Nephron (organoid): ENCODE measurements around the gene NUP85.

Experiments
- H3K27ac Mint-ChIP-seq, 3 experiments: 2 replicates each; pipeline ENCODE4 v1.8.0; 2020; ENCODE audit warnings: mixed read lengths in 3 of 3, mild to moderate bottlenecking in 2 of 3, moderate library complexity in 1 of 3
- H3K27me3 Mint-ChIP-seq: 2 replicates; pipeline ENCODE4 v1.8.0; 2021; ENCODE audit warnings: low read depth, mild to moderate bottlenecking, moderate library complexity, mixed read lengths
- H3K36me3 Mint-ChIP-seq: 2 replicates; pipeline ENCODE4 v1.8.0; 2020; ENCODE audit warnings: low read depth, mixed read lengths
- H3K4me1 Mint-ChIP-seq: 2 replicates; pipeline ENCODE4 v1.8.0; 2020; ENCODE audit warnings: mixed read lengths
- H3K4me3 Mint-ChIP-seq, 3 experiments: 2 replicates each; pipeline ENCODE4 v1.8.0; 2020; ENCODE audit warnings: mild to moderate bottlenecking in 3 of 3, mixed read lengths in 3 of 3, moderate library complexity in 2 of 3
- H3K9me3 Mint-ChIP-seq: 2 replicates; pipeline ENCODE4 v1.8.0; 2020; ENCODE audit warnings: mixed read lengths
- CTCF ChIP-seq, 3 experiments: fragments of 200-600 bp; sonication (generic); IDR thresholded peaks; one replicate each; pipeline ENCODE4 v1.5.0; 2021; ENCODE audit warnings: antibody characterized with exemption in 3 of 3; ENCODE audit not compliant: unreplicated experiment in 3 of 3

The NUP85 gene

GRCh38 chr17:75168998-75169397, 36.5 kb upstream of the NUP85 start:
- Mint-ChIP-seq H3K27ac (no peak overlapping the region), H3K4me3 (no peak overlapping the region), H3K36me3 (peaks cover 58% of the 10 kb centered on the region), H3K4me1 (no peaks in the 10 kb centered on the region), H3K9me3 (no peaks in the 10 kb centered on the region), H3K27me3 (no peaks in the 10 kb centered on the region)
- TF ChIP-seq CTCF (IDR thresholded peaks at IDR 0.05; ENCODE audit: unreplicated experiment in 3 of 3) = no peak

GRCh38 chr17:75173526-75173925, 32.0 kb upstream of the NUP85 start:
- H3K4me3 Mint-ChIP-seq = no peak overlapping the region
- H3K4me1 Mint-ChIP-seq = no peaks in the 10 kb centered on the region
- H3K27ac Mint-ChIP-seq = no peak overlapping the region
- H3K27me3 Mint-ChIP-seq = no peaks in the 10 kb centered on the region
- no peak for TF ChIP-seq CTCF (IDR thresholded peaks at IDR 0.05; ENCODE audit: unreplicated experiment in 3 of 3)
- peaks cover 46% of the 10 kb centered on the region for H3K36me3 Mint-ChIP-seq
- no peaks in the 10 kb centered on the region for H3K9me3 Mint-ChIP-seq

- peaks cover 53% of the 10 kb centered on the region for H3K36me3 Mint-ChIP-seq
- no peaks in the 10 kb centered on the region for H3K27me3 Mint-ChIP-seq
- H3K9me3 Mint-ChIP-seq = no peaks in the 10 kb centered on the region
- no peak overlapping the region for H3K4me3 Mint-ChIP-seq
- no peak for TF ChIP-seq CTCF (IDR thresholded peaks at IDR 0.05; ENCODE audit: unreplicated experiment in 3 of 3)
- no peak overlapping the region for H3K27ac Mint-ChIP-seq
- no peaks in the 10 kb centered on the region for H3K4me1 Mint-ChIP-seq
These were observed 30.5 kb upstream of the NUP85 start for GRCh38 chr17:75174996-75175395.

GRCh38 chr17:75176625-75177024, 28.9 kb upstream of the NUP85 start:
- Mint-ChIP-seq H3K27ac (no peak overlapping the region), H3K4me3 (no peak overlapping the region), H3K4me1 (peaks cover 9% of the 10 kb centered on the region), H3K9me3 (no peaks in the 10 kb centered on the region), H3K27me3 (no peaks in the 10 kb centered on the region), H3K36me3 (peaks cover 57% of the 10 kb centered on the region)
- TF ChIP-seq CTCF (IDR thresholded peaks at IDR 0.05; ENCODE audit: unreplicated experiment in 3 of 3) = no peak

GRCh38 chr17:75178453-75178852, 27.0 kb upstream of the NUP85 start:
- no peak for TF ChIP-seq CTCF (IDR thresholded peaks at IDR 0.05; ENCODE audit: unreplicated experiment in 3 of 3)
- H3K36me3 Mint-ChIP-seq = peaks cover 43% of the 10 kb centered on the region
- H3K9me3 Mint-ChIP-seq = no peaks in the 10 kb centered on the region

GRCh38 chr17:75181110-75181509, 24.4 kb upstream of the NUP85 start:
- TF ChIP-seq CTCF (IDR thresholded peaks at IDR 0.05; ENCODE audit: unreplicated experiment in 3 of 3) = no peak
- H3K9me3 Mint-ChIP-seq = no peaks in the 10 kb centered on the region
- H3K36me3 Mint-ChIP-seq = peaks cover 22% of the 10 kb centered on the region
- no peaks in the 10 kb centered on the region for H3K27me3 Mint-ChIP-seq
- H3K4me3 Mint-ChIP-seq = peak overlapping the region; percentile 86 to 89 (median 87)
- H3K4me1 Mint-ChIP-seq = peaks cover 28% of the 10 kb centered on the region
- H3K27ac Mint-ChIP-seq = peak overlapping the region; percentile 41 to 96 (median 73)

More at GRCh38 chr17:75178453-75178852, 27.0 kb upstream of the NUP85 start:
- Mint-ChIP-seq H3K4me1 (peaks cover 16% of the 10 kb centered on the region), H3K27ac (no peak overlapping the region), H3K4me3 (no peak overlapping the region), H3K27me3 (no peaks in the 10 kb centered on the region)
